ENCODE data around the gene FOXI1.

The FOXI1 gene

GRCh38 chr5:170120576-170120975 lies 14.9 kb downstream of the FOXI1 start:
- H3K56ac ChIP-seq (ENCODE audit: low read length): no peak overlapping the region
- H3K4me3 ChIP-seq (ENCODE audit: low read length): no peak overlapping the region
- H3K23ac ChIP-seq (ENCODE audit: low read length): no peak overlapping the region
- no peak overlapping the region for H4K5ac ChIP-seq (ENCODE audit: low read length)
- H3K4ac ChIP-seq (ENCODE audit: low read depth, low read length): no peak overlapping the region
- no peak overlapping the region for H2BK120ac ChIP-seq (ENCODE audit: low read depth, low read length)
- no peak overlapping the region for H2BK15ac ChIP-seq (replicated peaks; ENCODE audit: low read depth)
- H3K27ac ChIP-seq (ENCODE audit: low read depth, low read length): no peak overlapping the region
- no peaks in the 10 kb centered on the region for H3K79me2 ChIP-seq (ENCODE audit: control insufficient read depth, insufficient read depth, low read length)
- WGBS (ENCODE audit: extremely low coverage, insufficient coverage, low lambda C conversion rate): no CpG with 5 or more reads among the region's 2 CpGs
- no peaks in the 10 kb centered on the region for H3K4me1 ChIP-seq (ENCODE audit: control insufficient read depth, low read depth, low read length)
- H3K79me1 ChIP-seq (ENCODE audit: low read length): no peaks in the 10 kb centered on the region
- H3K9ac ChIP-seq (ENCODE audit: low read length): no peak overlapping the region
- no peaks in the 10 kb centered on the region for H3K36me3 ChIP-seq (ENCODE audit: control insufficient read depth, insufficient read depth, low read length)
- H2AK5ac ChIP-seq (ENCODE audit: low read length): no peak overlapping the region
- DNase-seq: no peak
- H3K4me2 ChIP-seq (ENCODE audit: low read length): no peak overlapping the region
- H3K18ac ChIP-seq (ENCODE audit: low read length): no peak overlapping the region
- no peak overlapping the region for H2BK5ac ChIP-seq (ENCODE audit: low read length)
- H3K27me3 ChIP-seq (ENCODE audit: insufficient read depth, low read length, poor library complexity): no peaks in the 10 kb centered on the region
- H4K8ac ChIP-seq (ENCODE audit: low read depth, low read length): no peak overlapping the region

- Histone ChIP-seq H4K5ac (ENCODE audit: low read length) (no peak overlapping the region), H3K18ac (ENCODE audit: low read length) (no peak overlapping the region), H3K36me3 (ENCODE audit: control insufficient read depth, insufficient read depth, low read length) (no peaks in the 10 kb centered on the region), H2BK15ac (replicated peaks; ENCODE audit: low read depth) (no peak overlapping the region), H3K4me2 (ENCODE audit: low read length) (no peak overlapping the region), H3K9ac (ENCODE audit: low read length) (no peak overlapping the region), H2BK120ac (ENCODE audit: low read depth, low read length) (no peak overlapping the region), H3K27me3 (ENCODE audit: insufficient read depth, low read length, poor library complexity) (no peaks in the 10 kb centered on the region), H2BK5ac (ENCODE audit: low read length) (no peak overlapping the region), H3K56ac (ENCODE audit: low read length) (no peak overlapping the region), H3K27ac (ENCODE audit: low read depth, low read length) (no peak overlapping the region), H3K79me1 (ENCODE audit: low read length) (no peaks in the 10 kb centered on the region), H3K4ac (ENCODE audit: low read depth, low read length) (no peak overlapping the region), H3K23ac (ENCODE audit: low read length) (no peak overlapping the region), H3K79me2 (ENCODE audit: control insufficient read depth, insufficient read depth, low read length) (no peaks in the 10 kb centered on the region), H3K4me3 (ENCODE audit: low read length) (no peak overlapping the region), H4K8ac (ENCODE audit: low read depth, low read length) (no peak overlapping the region), H3K4me1 (ENCODE audit: control insufficient read depth, low read depth, low read length) (no peaks in the 10 kb centered on the region), H2AK5ac (ENCODE audit: low read length) (no peak overlapping the region)
- no peak for DNase-seq
- WGBS (ENCODE audit: extremely low coverage, insufficient coverage, low lambda C conversion rate): no CpG with 5 or more reads among the region's 7 CpGs
Observed at GRCh38 chr5:170121321-170121720, 15.6 kb downstream of the FOXI1 start.

- no peak overlapping the region for H3K4me3 ChIP-seq (ENCODE audit: low read length)
- H3K56ac ChIP-seq (ENCODE audit: low read length): no peak overlapping the region
- H3K79me2 ChIP-seq (ENCODE audit: control insufficient read depth, insufficient read depth, low read length): no peaks in the 10 kb centered on the region
- H3K4me1 ChIP-seq (ENCODE audit: control insufficient read depth, low read depth, low read length): no peaks in the 10 kb centered on the region
- no peak overlapping the region for H2AK5ac ChIP-seq (ENCODE audit: low read length)
- H3K27ac ChIP-seq (ENCODE audit: low read depth, low read length): no peak overlapping the region
- no peaks in the 10 kb centered on the region for H3K27me3 ChIP-seq (ENCODE audit: insufficient read depth, low read length, poor library complexity)
- H3K9ac ChIP-seq (ENCODE audit: low read length): no peak overlapping the region
- no peaks in the 10 kb centered on the region for H3K36me3 ChIP-seq (ENCODE audit: control insufficient read depth, insufficient read depth, low read length)
- no peak overlapping the region for H4K5ac ChIP-seq (ENCODE audit: low read length)
- H3K4ac ChIP-seq (ENCODE audit: low read depth, low read length): no peak overlapping the region
- no peak overlapping the region for H3K18ac ChIP-seq (ENCODE audit: low read length)
- no peak overlapping the region for H2BK15ac ChIP-seq (replicated peaks; ENCODE audit: low read depth)
- no CpG with 5 or more reads among the region's 1 CpG for WGBS (ENCODE audit: extremely low coverage, insufficient coverage, low lambda C conversion rate)
- no peak for DNase-seq
- no peak overlapping the region for H3K4me2 ChIP-seq (ENCODE audit: low read length)
- no peak overlapping the region for H3K23ac ChIP-seq (ENCODE audit: low read length)
- H2BK120ac ChIP-seq (ENCODE audit: low read depth, low read length): no peak overlapping the region
- no peak overlapping the region for H2BK5ac ChIP-seq (ENCODE audit: low read length)
- H4K8ac ChIP-seq (ENCODE audit: low read depth, low read length): no peak overlapping the region
- H3K79me1 ChIP-seq (ENCODE audit: low read length): no peaks in the 10 kb centered on the region
Observed at GRCh38 chr5:170126061-170126460, 20.4 kb downstream of the FOXI1 start.

GRCh38 chr5:170126626-170127025 lies 20.9 kb downstream of the FOXI1 start:
- Histone ChIP-seq H3K27ac (ENCODE audit: low read depth, low read length) (no peak overlapping the region), H2BK120ac (ENCODE audit: low read depth, low read length) (no peak overlapping the region), H4K5ac (ENCODE audit: low read length) (no peak overlapping the region)

GRCh38 chr5:170131235-170131634 lies 25.5 kb downstream of the FOXI1 start:
- Histone ChIP-seq H3K4ac (ENCODE audit: low read depth, low read length) (no peak overlapping the region), H3K4me3 (ENCODE audit: low read length) (no peak overlapping the region), H2AK5ac (ENCODE audit: low read length) (no peak overlapping the region), H3K9ac (ENCODE audit: low read length) (no peak overlapping the region), H2BK5ac (ENCODE audit: low read length) (no peak overlapping the region), H2BK15ac (replicated peaks; ENCODE audit: low read depth) (no peak overlapping the region), H3K27ac (ENCODE audit: low read depth, low read length) (no peak overlapping the region), H3K79me1 (ENCODE audit: low read length) (no peaks in the 10 kb centered on the region), H3K36me3 (ENCODE audit: control insufficient read depth, insufficient read depth, low read length) (no peaks in the 10 kb centered on the region), H3K56ac (ENCODE audit: low read length) (no peak overlapping the region), H3K27me3 (ENCODE audit: insufficient read depth, low read length, poor library complexity) (no peaks in the 10 kb centered on the region), H2BK120ac (ENCODE audit: low read depth, low read length) (peak overlapping the region; percentile 12), H3K18ac (ENCODE audit: low read length) (no peak overlapping the region), H3K23ac (ENCODE audit: low read length) (no peak overlapping the region), H3K79me2 (ENCODE audit: control insufficient read depth, insufficient read depth, low read length) (no peaks in the 10 kb centered on the region), H3K4me1 (ENCODE audit: control insufficient read depth, low read depth, low read length) (no peaks in the 10 kb centered on the region), H4K5ac (ENCODE audit: low read length) (no peak overlapping the region), H4K8ac (ENCODE audit: low read depth, low read length) (no peak overlapping the region), H3K4me2 (ENCODE audit: low read length) (no peak overlapping the region)
- no peak for DNase-seq
- no CpG with 5 or more reads among the region's 3 CpGs for WGBS (ENCODE audit: extremely low coverage, insufficient coverage, low lambda C conversion rate)

More at GRCh38 chr5:170126626-170127025, 20.9 kb downstream of the FOXI1 start:
- no peak for DNase-seq
- WGBS (ENCODE audit: extremely low coverage, insufficient coverage, low lambda C conversion rate): no CpG with 5 or more reads among the region's 1 CpG
- H2BK15ac ChIP-seq (replicated peaks; ENCODE audit: low read depth): no peak overlapping the region
- no peaks in the 10 kb centered on the region for H3K79me2 ChIP-seq (ENCODE audit: control insufficient read depth, insufficient read depth, low read length)
- no peak overlapping the region for H3K56ac ChIP-seq (ENCODE audit: low read length)
- H3K18ac ChIP-seq (ENCODE audit: low read length): no peak overlapping the region
- H3K9ac ChIP-seq (ENCODE audit: low read length): no peak overlapping the region
- H3K36me3 ChIP-seq (ENCODE audit: control insufficient read depth, insufficient read depth, low read length): no peaks in the 10 kb centered on the region
- no peaks in the 10 kb centered on the region for H3K79me1 ChIP-seq (ENCODE audit: low read length)
- no peak overlapping the region for H2BK5ac ChIP-seq (ENCODE audit: low read length)
- H3K4me2 ChIP-seq (ENCODE audit: low read length): no peak overlapping the region
- no peak overlapping the region for H3K23ac ChIP-seq (ENCODE audit: low read length)
- no peak overlapping the region for H3K4me3 ChIP-seq (ENCODE audit: low read length)
- no peak overlapping the region for H4K8ac ChIP-seq (ENCODE audit: low read depth, low read length)
- no peak overlapping the region for H3K4ac ChIP-seq (ENCODE audit: low read depth, low read length)
- H3K4me1 ChIP-seq (ENCODE audit: control insufficient read depth, low read depth, low read length): no peaks in the 10 kb centered on the region
- no peaks in the 10 kb centered on the region for H3K27me3 ChIP-seq (ENCODE audit: insufficient read depth, low read length, poor library complexity)
- H2AK5ac ChIP-seq (ENCODE audit: low read length): no peak overlapping the region

GRCh38 chr5:170132269-170132975 lies 26.7 kb downstream of the FOXI1 start:
- Histone ChIP-seq H3K79me2 (ENCODE audit: control insufficient read depth, insufficient read depth, low read length) (no peaks in the 10 kb centered on the region), H3K4me1 (ENCODE audit: control insufficient read depth, low read depth, low read length) (no peaks in the 10 kb centered on the region), H3K27me3 (ENCODE audit: insufficient read depth, low read length, poor library complexity) (no peaks in the 10 kb centered on the region), H3K36me3 (ENCODE audit: control insufficient read depth, insufficient read depth, low read length) (no peaks in the 10 kb centered on the region), H2AK5ac (ENCODE audit: low read length) (no peak overlapping the region), H3K79me1 (ENCODE audit: low read length) (no peaks in the 10 kb centered on the region), H2BK120ac (ENCODE audit: low read depth, low read length) (no peak overlapping the region), H4K8ac (ENCODE audit: low read depth, low read length) (no peak overlapping the region), H4K5ac (ENCODE audit: low read length) (no peak overlapping the region), H3K27ac (ENCODE audit: low read depth, low read length) (no peak overlapping the region), H3K4ac (ENCODE audit: low read depth, low read length) (no peak overlapping the region), H3K4me3 (ENCODE audit: low read length) (no peak overlapping the region), H3K9ac (ENCODE audit: low read length) (no peak overlapping the region), H2BK15ac (replicated peaks; ENCODE audit: low read depth) (no peak overlapping the region), H3K56ac (ENCODE audit: low read length) (no peak overlapping the region), H2BK5ac (ENCODE audit: low read length) (no peak overlapping the region), H3K23ac (ENCODE audit: low read length) (no peak overlapping the region), H3K18ac (ENCODE audit: low read length) (no peak overlapping the region), H3K4me2 (ENCODE audit: low read length) (no peak overlapping the region)
- no peak for DNase-seq
- WGBS (ENCODE audit: extremely low coverage, insufficient coverage, low lambda C conversion rate): no CpG with 5 or more reads among the region's 4 CpGs

Measured in mesendoderm (in vitro differentiated cells).